ENCODE data around the gene ITGAX. TPM values are rescaled to one million over a fixed set of nuclear protein-coding genes. Genes with fewer than 3 reads are reported as not detected.

Gene ITGAX
- total and polyA plus RNA-seq, 2 experiments from 2014 or later: not detected

GRCh38 chr16:31390504-31391041 lies 35.6 kb downstream of the ITGAX start:
- Histone ChIP-seq H3K4me3 (no peak overlapping the region), H3K27ac (ENCODE audit: low read depth) (no peak overlapping the region), H3K4me1 (ENCODE audit: insufficient read depth) (no peaks in the 10 kb centered on the region), H4K20me1 (replicated peaks; ENCODE audit: insufficient read depth) (no peaks in the 10 kb centered on the region), H3F3A (replicated peaks; ENCODE audit: low read depth) (no peaks in the 10 kb centered on the region), H3K9me2 (ENCODE audit: insufficient read depth) (no peaks in the 10 kb centered on the region), H3K4me2 (no peak overlapping the region), H3K36me3 (ENCODE audit: insufficient read depth) (no peaks in the 10 kb centered on the region), H3K27me3 (ENCODE audit: insufficient read depth) (no peaks in the 10 kb centered on the region), H2AFZ (no peak overlapping the region), H3K79me2 (replicated peaks; ENCODE audit: insufficient read depth) (no peaks in the 10 kb centered on the region)
- Mint-ChIP-seq H3K9me3 (peaks cover 4% of the 10 kb centered on the region; the same call in 2 of the 3 replicates), H3K27me3 (ENCODE audit: insufficient read depth, low read depth, poor library complexity) (peaks cover 6% of the 10 kb centered on the region), H3K4me1 (peaks cover 7% of the 10 kb centered on the region; the same call in 2 of the 3 replicates), H3K27ac (no peak overlapping the region), H3K4me3 (no peak overlapping the region), H3K36me3 (ENCODE audit: low read depth) (no peaks in the 10 kb centered on the region)
- TF ChIP-seq POLR2AphosphoS5 (IDR thresholded peaks at IDR 0.05; ENCODE audit: low read depth): no peak
- TF ChIP-seq JUNB (IDR thresholded peaks at IDR 0.05; ENCODE audit: unreplicated experiment): no peak
- TF ChIP-seq EZH2 (IDR thresholded peaks at IDR 0.05; ENCODE audit: low read depth, unreplicated experiment): no peak
- no peak for TF ChIP-seq STAT1 (IDR thresholded peaks at IDR 0.05; ENCODE audit: unreplicated experiment)
- no peak for TF ChIP-seq EZH2phosphoT487 (IDR thresholded peaks at IDR 0.05; ENCODE audit: unreplicated experiment)
- TF ChIP-seq ZNF462 (CRISPR knock-in tag; IDR thresholded peaks at IDR 0.05): no peak
- no peak for TF ChIP-seq CREB1 (CRISPR knock-in tag; IDR thresholded peaks at IDR 0.05; ENCODE audit: low read depth)
- no peak for TF ChIP-seq ZNF331 (CRISPR knock-in tag; IDR thresholded peaks at IDR 0.05; ENCODE audit: low read depth)
- TF ChIP-seq REST (IDR thresholded peaks at IDR 0.05; ENCODE audit: unreplicated experiment): no peak
- TF ChIP-seq NANOG (IDR thresholded peaks at IDR 0.05; ENCODE audit: borderline replicate concordance): no peak
- TF ChIP-seq CTCF (conservative IDR thresholded peaks at IDR 0.05; ENCODE audit: low read depth in 2 of 2): no peak
- TF ChIP-seq ZNF114 (CRISPR knock-in tag; IDR thresholded peaks at IDR 0.05): no peak
- TF ChIP-seq ETS1 (IDR thresholded peaks at IDR 0.05): no peak
- DNase-seq (ENCODE audit: low spot score): no peak
- no peak for ATAC-seq

Measured in GM23338 (cell line).